Measurements from ENCODE around the gene MBP. TPM values are rescaled to one million over a fixed set of nuclear protein-coding genes. Genes with fewer than 3 reads are reported as not detected.
A peak's percentile ranks its signal among the peaks of the same experiment; 100 is the strongest.

MBP gene
- total RNA-seq, 1 donor from 2014 or later, result 92.7 TPM

GRCh38 chr18:77066101-77066500, 66.5 kb downstream of the MBP start:
- Mint-ChIP-seq H3K27ac (peak overlapping the region; percentile 94), H3K27me3 (no peaks in the 10 kb centered on the region), H3K36me3 (ENCODE audit: low read depth) (peaks cover 61% of the 10 kb centered on the region), H3K4me3 (peak overlapping the region; percentile 15), H3K9me3 (peaks cover 5% of the 10 kb centered on the region), H3K4me1 (peaks cover 100% of the 10 kb centered on the region)
- intact Hi-C loops (cut with micrococcal nuclease), result loop anchor here (5.0 kb wide), 2 partner anchors 141 to 574 kb away; no protein-coding TSS in a partner anchor
- no peak for DNase-seq
- POLR2A ChIA-PET, result interaction anchor here (1.0 to 12.6 kb wide), 10 partner anchors 11 to 85 kb away, joined by 3 to 171 read pairs (median 6); partner anchors contain the start of gene MBP
- CTCF ChIA-PET, result interaction anchor here (1.3 kb wide), 1 partner anchor 66 kb away, joined by 6 read pairs; no protein-coding TSS in a partner anchor
- ATAC-seq (ENCODE audit: low read depth), result no peak
- no peak for TF ChIP-seq CTCF (IDR thresholded peaks at IDR 0.05)

- intact Hi-C loops (cut with micrococcal nuclease), result loop anchor here (1.0 to 5.0 kb wide), 7 partner anchors 10 to 573 kb away; partner anchors contain the start of gene MBP
- Mint-ChIP-seq H3K4me1 (peaks cover 100% of the 10 kb centered on the region), H3K4me3 (peak overlapping the region; percentile 39), H3K36me3 (ENCODE audit: low read depth) (peaks cover 56% of the 10 kb centered on the region), H3K9me3 (peaks cover 5% of the 10 kb centered on the region), H3K27ac (peak overlapping the region; percentile 94), H3K27me3 (no peaks in the 10 kb centered on the region)
- TF ChIP-seq CTCF (IDR thresholded peaks at IDR 0.05), result no peak
- ATAC-seq (ENCODE audit: low read depth) (peak; percentile 49), DNase-seq (no peak)
- POLR2A ChIA-PET, result interaction anchor here (0.6 to 12.6 kb wide), 12 partner anchors 10 to 85 kb away, joined by 3 to 171 read pairs (median 6); partner anchors contain the start of gene MBP
- CTCF ChIA-PET, result interaction anchor here (1.0 to 1.3 kb wide), 2 partner anchors 65 to 146 kb away, joined by 3 to 6 read pairs; no protein-coding TSS in a partner anchor
Measured at GRCh38 chr18:77065221-77065981, 67.2 kb downstream of the MBP start.

GRCh38 chr18:77063260-77063659, 69.3 kb downstream of the MBP start:
- H3K9me3 Mint-ChIP-seq, result peaks cover 7% of the 10 kb centered on the region
- peak overlapping the region; percentile 67 for H3K4me3 Mint-ChIP-seq
- DNase-seq (peak; percentile 59), ATAC-seq (ENCODE audit: low read depth) (peak; percentile 38)
- peak overlapping the region; percentile 94 for H3K27ac Mint-ChIP-seq
- intact Hi-C loops (cut with micrococcal nuclease), result no loop called here
- POLR2A ChIA-PET, result interaction anchor here (0.6 to 12.6 kb wide), 14 partner anchors 9 to 146 kb away, joined by 3 to 171 read pairs (median 5); partner anchors contain the start of gene MBP
- peaks cover 59% of the 10 kb centered on the region for H3K36me3 Mint-ChIP-seq (ENCODE audit: low read depth)
- peaks cover 90% of the 10 kb centered on the region for H3K4me1 Mint-ChIP-seq
- CTCF ChIA-PET, result interaction anchor here (0.8 to 3.5 kb wide), 7 partner anchors 9 to 149 kb away, joined by 3 to 29 read pairs (median 4); partner anchors contain the start of gene MBP
- no peak for TF ChIP-seq CTCF (IDR thresholded peaks at IDR 0.05)
- H3K27me3 Mint-ChIP-seq, result no peaks in the 10 kb centered on the region

GRCh38 chr18:77062518-77063003, 70.0 kb downstream of the MBP start:
- ChIA-PET CTCF (interaction anchor here (0.7 to 3.5 kb wide), 10 partner anchors 8 to 150 kb away, joined by 3 to 29 read pairs (median 4); partner anchors contain the start of gene MBP), POLR2A (interaction anchor here (1.0 to 12.6 kb wide), 11 partner anchors 9 to 147 kb away, joined by 3 to 171 read pairs (median 5); partner anchors contain the start of gene MBP)
- H3K27ac Mint-ChIP-seq, result peak overlapping the region; percentile 94
- intact Hi-C loops (cut with micrococcal nuclease), result loop anchor here (1.0 kb wide), 2 partner anchors 8 to 62 kb away; no protein-coding TSS in a partner anchor
- peaks cover 83% of the 10 kb centered on the region for H3K4me1 Mint-ChIP-seq
- no peaks in the 10 kb centered on the region for H3K27me3 Mint-ChIP-seq
- no peak for DNase-seq
- peak; percentile 23 for ATAC-seq (ENCODE audit: low read depth)
- H3K4me3 Mint-ChIP-seq, result peak overlapping the region; percentile 55
- H3K9me3 Mint-ChIP-seq, result peaks cover 7% of the 10 kb centered on the region
- no peak for TF ChIP-seq CTCF (IDR thresholded peaks at IDR 0.05)
- H3K36me3 Mint-ChIP-seq (ENCODE audit: low read depth), result peaks cover 59% of the 10 kb centered on the region
